Gastroesophageal sphincter (tissue), 2 donors: ENCODE measurements around the gene MIB1.

Experiments
- POLR2A ChIP-seq, 2 donors: fragments of 450-650 bp; IDR thresholded peaks; one replicate each; pipeline ENCODE4 v1.6.1; 2017; ENCODE audit warnings: antibody characterized with exemption in 2 of 2, mild to moderate bottlenecking in 2 of 2, moderate library complexity in 1 of 2
- POLR2AphosphoS5 ChIP-seq: sonication (generic); formaldehyde crosslinking; IDR thresholded peaks from one replicate; pipeline ENCODE4 v1.6.1; 2017; ENCODE audit warnings: antibody characterized with exemption

- TF ChIP-seq POLR2A (IDR thresholded peaks at IDR 0.05), result no peak
- TF ChIP-seq POLR2AphosphoS5, result no peak
Measured at GRCh38 chr18:21700528-21701075, 40.0 kb upstream of the MIB1 start.
